HepG2 (cell line): Measurements from ENCODE around the gene SLC7A8. TPM values are rescaled to one million over a fixed set of nuclear protein-coding genes. Genes with fewer than 3 reads are reported as not detected.

Experiments
- ATAC-seq: fragments of 200-7000 bp; cut with Tn5 transposase; 3 replicates; pipeline ENCODE4 v1.9.1; 2020; ENCODE audit warnings: mild to moderate bottlenecking, moderate library complexity
- BruUV-seq: library from RNA; stranded (reverse); fragments of 400-500 nt; replicated peaks from 2 replicates; lab custom pipeline; 2021; lab: Mats Ljungman, UMichigan
- CTCF ChIA-PET: fragments of 300-600 bp; formaldehyde crosslinking; extraction: SDS; loops from one replicate; lab custom pipeline; 2021; ENCODE audit warnings: low total read pairs, inconsistent platforms, low intra/inter-chr PET ratio; lab: Yijun Ruan, JAX
- POLR2A ChIA-PET: fragments of 350-600 bp; sonication (Branson Sonifier 250); formaldehyde crosslinking; loops from one replicate; lab custom pipeline; 2020; ENCODE audit warnings: antibody characterized with exemption, inconsistent platforms; lab: Yijun Ruan, JAX
- DNase-seq: peaks from one replicate; pipeline ENCODE4 v3.0.0-alpha.2; 2015; ENCODE audit warnings: low spot score
- FAIRE-seq: peaks from 3 replicates; lab custom pipeline; 2011; peaks lifted over from hg19 to GRCh38; lab: Jason Lieb, UNC
- H2AFZ ChIP-seq: one replicate; pipeline ENCODE4 v1.6.1; 2011; ENCODE audit warnings: low read length, inconsistent platforms
- H3K27ac ChIP-seq: fragments of 300-600 bp; 3 replicates; pipeline ENCODE4 v1.8.0; 2011; ENCODE audit warnings: mixed run types, mild to moderate bottlenecking, mixed read lengths, low read length, inconsistent platforms; ENCODE audit not compliant: insufficient read depth; ENCODE audit errors: extremely low read length
- H3K27me3 ChIP-seq, 2 experiments: fragments of 200-600 bp in 1 of 2; 2 replicates in 1 of 2; 3 replicates in 1 of 2; pipeline versions ENCODE4 v1.6.0 to v1.8.0; 2011; ENCODE audit warnings: low read length in 2 of 2, mild to moderate bottlenecking in 2 of 2, moderate library complexity in 2 of 2, inconsistent platforms in 1 of 2; ENCODE audit not compliant: insufficient read depth in 2 of 2, control insufficient read depth in 1 of 2
- H3K36me3 ChIP-seq, 2 experiments: fragments of 200-600 bp in 1 of 2; replicated peaks in 1 of 2; 2 replicates in 1 of 2; 3 replicates in 1 of 2; pipeline versions ENCODE4 v1.5.1 to v1.8.0; 2011; ENCODE audit warnings: low read length in 2 of 2, inconsistent platforms in 1 of 2; ENCODE audit not compliant: insufficient read depth in 2 of 2, control insufficient read depth in 1 of 2
- H3K4me1 ChIP-seq: 2 replicates; pipeline ENCODE4 v1.5.1; 2012; ENCODE audit warnings: low read length, inconsistent platforms; ENCODE audit not compliant: insufficient read depth
- H3K4me2 ChIP-seq: 2 replicates; pipeline ENCODE4 v1.6.0; 2011; ENCODE audit warnings: low read depth, low read length, inconsistent platforms
- H3K4me3 ChIP-seq, 3 experiments: fragments of 200-600 bp in 1 of 3; sonication (generic), shearing (Covaris generic) in 1 of 3; replicated peaks in 1 of 3; 2 replicates each; pipeline ENCODE4 v1.5.1; 2011 to 2016; ENCODE audit warnings: low read length in 3 of 3, inconsistent platforms in 2 of 3, low read depth in 2 of 3, mild to moderate bottlenecking in 2 of 3, control low read depth in 1 of 3, mixed read lengths in 1 of 3; ENCODE audit not compliant: insufficient read depth in 1 of 3
- H3K79me2 ChIP-seq: one replicate; pipeline ENCODE4 v1.6.1; 2011; ENCODE audit warnings: low read length, inconsistent platforms; ENCODE audit not compliant: insufficient read depth
- H3K9ac ChIP-seq: 2 replicates; pipeline ENCODE4 v1.6.0; 2011; ENCODE audit warnings: mild to moderate bottlenecking, low read depth, low read length, inconsistent platforms; ENCODE audit not compliant: insufficient read depth
- H3K9me3 ChIP-seq: 2 replicates; pipeline ENCODE4 v1.5.1; 2012; ENCODE audit warnings: mild to moderate bottlenecking, low read length
- H4K20me1 ChIP-seq: 2 replicates; pipeline ENCODE4 v1.6.0; 2011; ENCODE audit warnings: inconsistent platforms, mild to moderate bottlenecking, low read length, moderate library complexity; ENCODE audit not compliant: insufficient read depth
- BRF2 ChIP-seq: sonication (generic); formaldehyde crosslinking; IDR thresholded peaks from 2 replicates; pipeline ENCODE4 v1.8.1; 2022; ENCODE audit warnings: mild to moderate bottlenecking, missing genetic modification reagents
- CSRNP1 ChIP-seq: sonication (generic); formaldehyde crosslinking; IDR thresholded peaks from 2 replicates; pipeline ENCODE4 v1.8.1; 2023; ENCODE audit warnings: mild to moderate bottlenecking, missing genetic modification reagents
- DMAP1 ChIP-seq: IDR thresholded peaks from 2 replicates; pipeline ENCODE4 v1.6.1; 2016
- RFXANK ChIP-seq: IDR thresholded peaks from 2 replicates; pipeline ENCODE4 v1.6.1; 2016
- SMARCC2 ChIP-seq: fragments of 450-650 bp; IDR thresholded peaks from 2 replicates; pipeline ENCODE4 v1.6.1; 2017; ENCODE audit warnings: antibody characterized with exemption, mild to moderate bottlenecking
- SSRP1 ChIP-seq: IDR thresholded peaks from 2 replicates; pipeline ENCODE4 v1.6.1; 2016; ENCODE audit warnings: control low read depth
- THAP11 ChIP-seq: IDR thresholded peaks from 2 replicates; pipeline ENCODE4 v1.6.1; 2016; ENCODE audit warnings: missing biosample characterization, missing genetic modification reagents
- THYN1 ChIP-seq: sonication (generic); formaldehyde crosslinking; IDR thresholded peaks from 2 replicates; pipeline ENCODE4 v1.8.1; 2023; ENCODE audit warnings: low read depth, mild to moderate bottlenecking, moderate library complexity, missing genetic modification reagents, borderline replicate concordance
- TOPORS ChIP-seq: sonication (generic); formaldehyde crosslinking; IDR thresholded peaks from 2 replicates; pipeline ENCODE4 v1.8.0; 2023; ENCODE audit warnings: mild to moderate bottlenecking, missing genetic modification reagents
- ZHX1 ChIP-seq: sonication (generic); formaldehyde crosslinking; IDR thresholded peaks from 2 replicates; pipeline ENCODE4 v1.8.1; 2022; ENCODE audit warnings: low read depth, mild to moderate bottlenecking, missing genetic modification reagents
- ZNF317 ChIP-seq: sonication (generic); formaldehyde crosslinking; IDR thresholded peaks from 2 replicates; pipeline ENCODE4 v1.5.0; 2020; ENCODE audit warnings: mild to moderate bottlenecking, missing genetic modification reagents
- ZNF615 ChIP-seq: sonication (generic); formaldehyde crosslinking; IDR thresholded peaks from 2 replicates; pipeline ENCODE4 v1.5.0; 2020; ENCODE audit warnings: mild to moderate bottlenecking, missing genetic modification reagents, borderline replicate concordance
- ZNF639 ChIP-seq: conservative IDR thresholded peaks from 2 replicates; pipeline ENCODE4 v1.6.1; 2018; ENCODE audit warnings: missing genetic modification reagents
- ZSCAN5A ChIP-seq: sonication (generic); formaldehyde crosslinking; IDR thresholded peaks from 2 replicates; pipeline ENCODE4 v1.8.0; 2022; ENCODE audit warnings: mild to moderate bottlenecking, missing genetic modification reagents, borderline replicate concordance
- WGBS: methylation state at CpG from one replicate; pipeline ENCODE4 v1.1.6; 2017; ENCODE audit warnings: low lambda C conversion rate; 5-methylcytosine and 5-hydroxymethylcytosine counted together
- in situ Hi-C: cut with HindIII; loops from 2 replicates; pipeline ENCODE4 v1.10.0; 2017; ENCODE audit warnings: low pct_unique_long_range_greater_than_20kb; ENCODE audit not compliant: extremely low pct_ligation_motif_present
- intact Hi-C: fragments of 100-400 bp; cut with micrococcal nuclease; formaldehyde crosslinking; loops from one replicate; pipeline ENCODE4 v1.10.0; 2022; ENCODE audit not compliant: unreplicated experiment
- polyA plus RNA-seq, 8 experiments: library from polyadenylated mRNA; depleted of rRNA in 3 of 8; stranded (reverse) in 7 of 8; unstranded in 1 of 8; fragments of >200 nt; fragmentation: Illumina TruSeq in 4 of 8; extraction: Trizol in 4 of 8; gene quantifications; 2 replicates each; pipeline versions ENCODE4 v1.2.1 to v1.2.3, GENCODE V29; 2011 to 2016; ENCODE audit warnings: low read depth in 4 of 8, missing spikeins in 1 of 8, mixed read lengths in 1 of 8; ENCODE audit not compliant: insufficient read depth in 1 of 8
- total RNA-seq, 5 experiments: library from RNA; depleted of rRNA; stranded (reverse); fragments of >200 nt; fragmentation: Illumina TruSeq; extraction: Trizol; gene quantifications; 2 replicates each; pipeline ENCODE4 v1.2.3, GENCODE V29; 2016; ENCODE audit warnings: low read depth in 1 of 5

SLC7A8 gene
- total and polyA plus RNA-seq, 2 of the 13 experiments (the other 11 are each of a cell fraction or from before 2014, with no cell fraction given) = 0.25 TPM; not detected in 1

- H3K27ac ChIP-seq = no peak overlapping the region
- H3K4me3 ChIP-seq = no peak overlapping the region
- H2AFZ ChIP-seq = no peak overlapping the region
- no peak for FAIRE-seq
- ATAC-seq = no peak
- peaks cover 28% of the 10 kb centered on the region for H4K20me1 ChIP-seq
- no peaks in the 10 kb centered on the region for H3K9me3 ChIP-seq
- peaks cover 23% of the 10 kb centered on the region for H3K4me1 ChIP-seq
- no peak overlapping the region for H3K4me2 ChIP-seq
- ChIA-PET POLR2A (interaction anchor here (0.7 to 1.3 kb wide), 3 partner anchors 20 to 81 kb away, joined by 3 read pairs; no protein-coding TSS in a partner anchor), CTCF (no interaction called here)
- H3K79me2 ChIP-seq = peaks cover 62% of the 10 kb centered on the region
- H3K9ac ChIP-seq = no peak overlapping the region
- DNase-seq = no peak
- H3K27me3 ChIP-seq = no peaks in the 10 kb centered on the region; a peak in 1 of 5 replicates
- in situ Hi-C loops (no loop called here), intact Hi-C loops (loop anchor here (10.0 kb wide), 1 partner anchor 1023 kb away; the partner anchor contains the start of genes DCAF11 and NRL)
- 89% methylated on average over 12 of the region's 12 CpGs for WGBS
- BruUV-seq = no TSS peak
- peaks cover 32 to 68% of the 10 kb centered on the region in 2 experiments for H3K36me3 ChIP-seq
- peak; percentile 91; the same call in 1 of the 2 replicates for TF ChIP-seq THYN1 (CRISPR knock-in tag)
- 0 out of 2 replicates have a peak, but pooled peaks have one; percentile 31 for TF ChIP-seq CSRNP1 (CRISPR knock-in tag)
- no peak for TF ChIP-seq DMAP1 (CRISPR knock-in tag)
- no peak for TF ChIP-seq ZNF639 (CRISPR knock-in tag)
- TF ChIP-seq SMARCC2 = 0 out of 2 replicates have a peak, but pooled peaks have one; percentile 5
- no peak for TF ChIP-seq THAP11
- TF ChIP-seq BRF2 (CRISPR knock-in tag) = 0 out of 2 replicates have a peak, but pooled peaks have one; percentile 32
- peak; percentile 51; the same call in 1 of the 2 replicates for TF ChIP-seq RFXANK (CRISPR knock-in tag)
- no peak for TF ChIP-seq TOPORS (CRISPR knock-in tag)
- no peak for TF ChIP-seq ZNF317 (CRISPR knock-in tag)
- peak; percentile 38; the same call in 1 of the 2 replicates for TF ChIP-seq ZSCAN5A
- no peak for TF ChIP-seq ZHX1
- peak; percentile 45; the same call in 1 of the 2 replicates for TF ChIP-seq ZNF615 (CRISPR knock-in tag)
- TF ChIP-seq SSRP1 (CRISPR knock-in tag) = 0 out of 2 replicates have a peak, but pooled peaks have one; percentile 54
Observed at GRCh38 chr14:23091294-23092225, 91.9 kb downstream of the SLC7A8 start.
